ENCODE results near the gene CELF4.

DNA sequence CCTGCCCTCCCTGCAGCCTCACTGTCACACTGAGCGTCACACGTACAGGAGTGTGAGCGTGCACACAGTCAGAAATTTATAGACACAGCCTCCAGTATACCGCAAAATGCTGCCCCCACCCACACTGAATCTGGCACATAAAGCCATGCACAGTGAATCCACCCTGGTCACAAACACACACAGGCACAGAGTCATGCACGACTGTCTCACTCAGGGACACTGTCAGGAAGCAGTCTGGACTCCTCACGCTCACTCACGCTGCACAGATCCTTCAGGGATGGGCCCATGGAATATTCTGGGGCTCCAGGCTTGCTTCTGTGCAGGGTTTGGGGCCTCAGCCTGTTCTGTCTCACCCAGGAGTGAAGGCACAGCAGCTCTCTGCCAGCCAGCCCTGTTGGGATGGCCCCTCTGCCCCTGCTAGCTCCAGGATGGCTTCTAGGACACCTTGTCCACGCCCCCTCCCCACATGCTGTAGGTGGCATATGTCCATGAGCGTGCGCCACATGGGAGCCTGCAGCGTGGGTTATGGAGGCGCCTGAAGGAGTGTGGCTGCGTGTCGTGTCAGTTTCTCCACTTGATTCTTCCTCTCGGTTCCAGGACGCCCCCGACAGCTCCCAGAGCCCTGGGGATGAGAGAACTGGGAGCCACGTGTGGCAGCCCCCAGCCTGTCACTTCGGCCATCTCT is 175.8 kb downstream of the CELF4 start:
- TF ChIP-seq MAZ (IDR thresholded peaks at IDR 0.05; ENCODE audit: borderline replicate concordance, low read depth, low read length) (no peak), SMC3 (IDR thresholded peaks at IDR 0.05; ENCODE audit: low read depth, low read length) (no peak), POLR2A (IDR thresholded peaks at IDR 0.05; ENCODE audit: low read depth, low read length) (no peak), BHLHE40 (IDR thresholded peaks at IDR 0.05; ENCODE audit: low read depth, low read length) (no peak), MAFK (IDR thresholded peaks at IDR 0.05; ENCODE audit: low read depth, low read length) (no peak), FOS (IDR thresholded peaks at IDR 0.05; ENCODE audit: low read depth, low read length) (no peak)
- TF ChIP-seq, protein P1, sequence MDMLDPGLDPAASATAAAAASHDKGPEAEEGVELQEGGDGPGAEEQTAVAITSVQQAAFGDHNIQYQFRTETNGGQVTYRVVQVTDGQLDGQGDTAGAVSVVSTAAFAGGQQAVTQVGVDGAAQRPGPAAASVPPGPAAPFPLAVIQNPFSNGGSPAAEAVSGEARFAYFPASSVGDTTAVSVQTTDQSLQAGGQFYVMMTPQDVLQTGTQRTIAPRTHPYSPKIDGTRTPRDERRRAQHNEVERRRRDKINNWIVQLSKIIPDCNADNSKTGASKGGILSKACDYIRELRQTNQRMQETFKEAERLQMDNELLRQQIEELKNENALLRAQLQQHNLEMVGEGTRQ (IDR thresholded peaks at IDR 0.05; ENCODE audit: low read depth, low read length), result no peak
- TF ChIP-seq, protein P2, sequence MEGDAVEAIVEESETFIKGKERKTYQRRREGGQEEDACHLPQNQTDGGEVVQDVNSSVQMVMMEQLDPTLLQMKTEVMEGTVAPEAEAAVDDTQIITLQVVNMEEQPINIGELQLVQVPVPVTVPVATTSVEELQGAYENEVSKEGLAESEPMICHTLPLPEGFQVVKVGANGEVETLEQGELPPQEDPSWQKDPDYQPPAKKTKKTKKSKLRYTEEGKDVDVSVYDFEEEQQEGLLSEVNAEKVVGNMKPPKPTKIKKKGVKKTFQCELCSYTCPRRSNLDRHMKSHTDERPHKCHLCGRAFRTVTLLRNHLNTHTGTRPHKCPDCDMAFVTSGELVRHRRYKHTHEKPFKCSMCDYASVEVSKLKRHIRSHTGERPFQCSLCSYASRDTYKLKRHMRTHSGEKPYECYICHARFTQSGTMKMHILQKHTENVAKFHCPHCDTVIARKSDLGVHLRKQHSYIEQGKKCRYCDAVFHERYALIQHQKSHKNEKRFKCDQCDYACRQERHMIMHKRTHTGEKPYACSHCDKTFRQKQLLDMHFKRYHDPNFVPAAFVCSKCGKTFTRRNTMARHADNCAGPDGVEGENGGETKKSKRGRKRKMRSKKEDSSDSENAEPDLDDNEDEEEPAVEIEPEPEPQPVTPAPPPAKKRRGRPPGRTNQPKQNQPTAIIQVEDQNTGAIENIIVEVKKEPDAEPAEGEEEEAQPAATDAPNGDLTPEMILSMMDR (conservative IDR thresholded peaks at IDR 0.05; ENCODE audit: low read depth, low read length), result no peak
- TF ChIP-seq, protein P3, sequence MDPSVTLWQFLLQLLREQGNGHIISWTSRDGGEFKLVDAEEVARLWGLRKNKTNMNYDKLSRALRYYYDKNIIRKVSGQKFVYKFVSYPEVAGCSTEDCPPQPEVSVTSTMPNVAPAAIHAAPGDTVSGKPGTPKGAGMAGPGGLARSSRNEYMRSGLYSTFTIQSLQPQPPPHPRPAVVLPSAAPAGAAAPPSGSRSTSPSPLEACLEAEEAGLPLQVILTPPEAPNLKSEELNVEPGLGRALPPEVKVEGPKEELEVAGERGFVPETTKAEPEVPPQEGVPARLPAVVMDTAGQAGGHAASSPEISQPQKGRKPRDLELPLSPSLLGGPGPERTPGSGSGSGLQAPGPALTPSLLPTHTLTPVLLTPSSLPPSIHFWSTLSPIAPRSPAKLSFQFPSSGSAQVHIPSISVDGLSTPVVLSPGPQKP (IDR thresholded peaks at IDR 0.05; ENCODE audit: borderline replicate concordance, low read depth, low read length), result no peak
